Neural crest cell (in vitro differentiated cells): Measurements from ENCODE around the gene GNG2. TPM values are rescaled to one million over a fixed set of nuclear protein-coding genes. Genes with fewer than 3 reads are reported as not detected.
"Not testable (repeated sequence)": the region's sequence is repeated elsewhere in the genome, so short reads cannot be mapped to it uniquely, and the experiment has no call there.

Experiments used
- DNase-seq: peaks from one replicate; pipeline ENCODE4 v3.0.0; 2021; ENCODE audit warnings: low read depth, mixed read lengths, low spot score
- H3K27ac Mint-ChIP-seq: one replicate; pipeline ENCODE4 v1.8.0; 2021; ENCODE audit warnings: mild to moderate bottlenecking, mixed read lengths; ENCODE audit not compliant: unreplicated experiment
- H3K27me3 Mint-ChIP-seq: 2 replicates; pipeline ENCODE4 v1.8.0; 2021; ENCODE audit warnings: low read depth, mild to moderate bottlenecking, mixed read lengths
- H3K36me3 Mint-ChIP-seq: 2 replicates; pipeline ENCODE4 v1.8.0; 2021; ENCODE audit warnings: low read depth, mild to moderate bottlenecking, mixed read lengths
- H3K4me1 Mint-ChIP-seq: 2 replicates; pipeline ENCODE4 v1.8.0; 2021; ENCODE audit warnings: mixed read lengths
- H3K4me3 Mint-ChIP-seq: one replicate; pipeline ENCODE4 v1.8.0; 2021; ENCODE audit warnings: mild to moderate bottlenecking, mixed read lengths
- H3K9me3 Mint-ChIP-seq: 2 replicates; pipeline ENCODE4 v1.8.0; 2021; ENCODE audit warnings: mixed read lengths
- total RNA-seq: library from RNA; stranded (reverse); gene quantifications from 2 replicates; pipeline ENCODE4 v1.2.1, GENCODE V29; 2021
- TF ChIP-seq, protein P1 (sequence below): fragments of 200-600 bp; sonication (generic); conservative IDR thresholded peaks from 2 replicates; pipeline ENCODE4 v1.5.0; 2021; ENCODE audit warnings: antibody characterized with exemption, mild to moderate bottlenecking

The GNG2 gene
- total RNA-seq, 1 donor from 2014 or later, result 174 TPM

GRCh38 chr14:51901475-51902024 is 41.1 kb downstream of the GNG2 start:
- Mint-ChIP-seq H3K9me3 (peaks cover 9% of the 10 kb centered on the region), H3K27ac (no peak overlapping the region), H3K4me1 (peaks cover 33% of the 10 kb centered on the region), H3K36me3 (peaks cover 48% of the 10 kb centered on the region), H3K4me3 (no peak overlapping the region), H3K27me3 (no peaks in the 10 kb centered on the region)
- DNase-seq, result no peak
- TF ChIP-seq, protein P1, sequence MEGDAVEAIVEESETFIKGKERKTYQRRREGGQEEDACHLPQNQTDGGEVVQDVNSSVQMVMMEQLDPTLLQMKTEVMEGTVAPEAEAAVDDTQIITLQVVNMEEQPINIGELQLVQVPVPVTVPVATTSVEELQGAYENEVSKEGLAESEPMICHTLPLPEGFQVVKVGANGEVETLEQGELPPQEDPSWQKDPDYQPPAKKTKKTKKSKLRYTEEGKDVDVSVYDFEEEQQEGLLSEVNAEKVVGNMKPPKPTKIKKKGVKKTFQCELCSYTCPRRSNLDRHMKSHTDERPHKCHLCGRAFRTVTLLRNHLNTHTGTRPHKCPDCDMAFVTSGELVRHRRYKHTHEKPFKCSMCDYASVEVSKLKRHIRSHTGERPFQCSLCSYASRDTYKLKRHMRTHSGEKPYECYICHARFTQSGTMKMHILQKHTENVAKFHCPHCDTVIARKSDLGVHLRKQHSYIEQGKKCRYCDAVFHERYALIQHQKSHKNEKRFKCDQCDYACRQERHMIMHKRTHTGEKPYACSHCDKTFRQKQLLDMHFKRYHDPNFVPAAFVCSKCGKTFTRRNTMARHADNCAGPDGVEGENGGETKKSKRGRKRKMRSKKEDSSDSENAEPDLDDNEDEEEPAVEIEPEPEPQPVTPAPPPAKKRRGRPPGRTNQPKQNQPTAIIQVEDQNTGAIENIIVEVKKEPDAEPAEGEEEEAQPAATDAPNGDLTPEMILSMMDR, result no peak

- H3K27ac Mint-ChIP-seq, DNase-seq, H3K27me3 Mint-ChIP-seq, H3K4me3 Mint-ChIP-seq: not testable (repeated sequence)
- Mint-ChIP-seq H3K9me3 (peaks cover 15% of the 10 kb centered on the region), H3K36me3 (peaks cover 57% of the 10 kb centered on the region), H3K4me1 (peaks cover 36% of the 10 kb centered on the region)
Measured at GRCh38 chr14:51905656-51906121, 45.3 kb downstream of the GNG2 start.

DNA sequence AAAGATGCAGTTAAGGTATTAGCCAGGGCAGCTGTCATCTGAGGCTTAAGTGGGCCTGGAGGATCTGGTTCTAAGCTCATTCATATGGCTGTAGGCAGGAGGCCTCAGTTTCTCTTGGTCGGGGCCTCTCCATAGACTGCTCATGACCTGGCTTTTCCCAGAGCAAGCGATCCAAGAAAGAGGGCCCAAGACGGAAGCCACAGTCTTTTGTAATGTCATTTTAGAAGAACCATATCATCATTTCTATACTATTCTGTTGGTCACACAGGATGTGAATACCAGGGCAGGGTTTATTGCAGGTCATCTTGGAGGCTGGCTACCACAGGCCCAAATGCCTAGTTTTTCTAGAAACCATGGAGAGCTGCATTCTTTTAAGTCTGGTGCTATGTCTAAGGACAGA is 47.7 kb downstream of the GNG2 start:
- H3K27me3 Mint-ChIP-seq, result no peaks in the 10 kb centered on the region
- H3K4me3 Mint-ChIP-seq, result no peak overlapping the region
- H3K36me3 Mint-ChIP-seq, result peaks cover 48% of the 10 kb centered on the region
- no peak overlapping the region for H3K27ac Mint-ChIP-seq
- peaks cover 50% of the 10 kb centered on the region for H3K4me1 Mint-ChIP-seq
- peaks cover 15% of the 10 kb centered on the region for H3K9me3 Mint-ChIP-seq
- DNase-seq, result no peak
- TF ChIP-seq, protein P1, result no peak

DNA sequence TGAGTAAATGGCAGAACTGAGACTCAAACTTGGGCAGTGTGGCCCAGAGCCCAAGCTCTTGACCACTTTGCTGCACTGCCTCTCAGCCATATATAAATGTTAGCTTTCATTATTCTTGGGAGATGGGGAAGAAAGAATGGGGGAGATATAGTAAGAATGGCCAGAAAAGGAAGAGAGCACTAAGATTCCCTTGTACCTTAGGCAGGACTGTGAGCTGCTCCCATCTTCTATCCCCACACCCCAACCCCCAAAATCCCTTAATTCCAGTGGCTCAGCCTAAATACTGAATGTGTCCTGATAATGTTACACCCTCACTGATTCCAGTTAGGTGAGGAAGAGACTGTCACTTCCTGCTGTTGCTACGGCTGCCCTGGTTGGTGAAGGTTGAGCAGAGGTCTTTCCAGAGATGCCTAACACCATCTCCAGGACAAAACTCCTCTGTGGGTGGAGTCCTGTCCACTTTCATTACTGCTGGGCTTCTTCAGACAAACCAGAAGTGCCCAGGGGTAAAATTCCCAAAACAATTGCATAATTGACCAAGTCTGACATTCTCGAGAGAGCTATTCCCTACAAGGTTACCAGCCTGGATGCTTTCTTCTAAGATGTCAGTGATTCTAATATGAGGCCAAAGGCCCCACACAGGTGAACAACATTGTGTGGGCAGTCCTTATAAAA is 51.8 kb downstream of the GNG2 start:
- Mint-ChIP-seq H3K27me3 (no peaks in the 10 kb centered on the region), H3K36me3 (peaks cover 22% of the 10 kb centered on the region), H3K4me1 (peaks cover 74% of the 10 kb centered on the region), H3K9me3 (peaks cover 6% of the 10 kb centered on the region), H3K27ac (no peak overlapping the region), H3K4me3 (no peak overlapping the region)
- no peak for DNase-seq
- TF ChIP-seq, protein P1, result no peak

- no peak for DNase-seq
- H3K27me3 Mint-ChIP-seq, result no peaks in the 10 kb centered on the region
- peaks cover 3% of the 10 kb centered on the region for H3K9me3 Mint-ChIP-seq
- H3K36me3 Mint-ChIP-seq, result peaks cover 16% of the 10 kb centered on the region
- TF ChIP-seq, protein P1, result no peak
- H3K27ac Mint-ChIP-seq, result no peak overlapping the region
- no peak overlapping the region for H3K4me3 Mint-ChIP-seq
- peaks cover 63% of the 10 kb centered on the region for H3K4me1 Mint-ChIP-seq
Measured at GRCh38 chr14:51914310-51914709, 53.9 kb downstream of the GNG2 start.

GRCh38 chr14:51917193-51917592 is 56.8 kb downstream of the GNG2 start:
- H3K4me3 Mint-ChIP-seq, result peak overlapping the region; percentile 44
- TF ChIP-seq, protein P1, result no peak
- DNase-seq, result no peak
- H3K27me3 Mint-ChIP-seq, result no peaks in the 10 kb centered on the region
- H3K4me1 Mint-ChIP-seq, result peaks cover 64% of the 10 kb centered on the region
- H3K27ac Mint-ChIP-seq, result peak overlapping the region; percentile 67
- peaks cover 2% of the 10 kb centered on the region for H3K9me3 Mint-ChIP-seq
- peaks cover 11% of the 10 kb centered on the region for H3K36me3 Mint-ChIP-seq
